KOPT-K1 (cell line): ENCODE results near the gene NBPF4.
"Not testable (repeated sequence)": the region's sequence is repeated elsewhere in the genome, so short reads cannot be mapped to it uniquely, and the experiment has no call there.

Experiments used
- H3K27ac ChIP-seq: fragments of 200-600 bp; sonication (generic); 2 replicates; pipeline ENCODE4 v1.5.1; 2016; ENCODE audit warnings: antibody characterized with exemption, mild to moderate bottlenecking, low read depth, low read length; ENCODE audit not compliant: poor library complexity, severe bottlenecking
- H3K36me3 ChIP-seq: fragments of 200-600 bp; sonication (generic); 2 replicates; pipeline ENCODE4 v1.5.1; 2017; ENCODE audit warnings: antibody characterized with exemption, mild to moderate bottlenecking, low read length, moderate library complexity; ENCODE audit not compliant: insufficient read depth
- H3K9me3 ChIP-seq: fragments of 200-600 bp; sonication (generic); 2 replicates; pipeline ENCODE4 v1.5.1; 2017; ENCODE audit warnings: antibody characterized with exemption, low read length, mild to moderate bottlenecking; ENCODE audit not compliant: insufficient read depth, poor library complexity, severe bottlenecking

The NBPF4 gene

DNA sequence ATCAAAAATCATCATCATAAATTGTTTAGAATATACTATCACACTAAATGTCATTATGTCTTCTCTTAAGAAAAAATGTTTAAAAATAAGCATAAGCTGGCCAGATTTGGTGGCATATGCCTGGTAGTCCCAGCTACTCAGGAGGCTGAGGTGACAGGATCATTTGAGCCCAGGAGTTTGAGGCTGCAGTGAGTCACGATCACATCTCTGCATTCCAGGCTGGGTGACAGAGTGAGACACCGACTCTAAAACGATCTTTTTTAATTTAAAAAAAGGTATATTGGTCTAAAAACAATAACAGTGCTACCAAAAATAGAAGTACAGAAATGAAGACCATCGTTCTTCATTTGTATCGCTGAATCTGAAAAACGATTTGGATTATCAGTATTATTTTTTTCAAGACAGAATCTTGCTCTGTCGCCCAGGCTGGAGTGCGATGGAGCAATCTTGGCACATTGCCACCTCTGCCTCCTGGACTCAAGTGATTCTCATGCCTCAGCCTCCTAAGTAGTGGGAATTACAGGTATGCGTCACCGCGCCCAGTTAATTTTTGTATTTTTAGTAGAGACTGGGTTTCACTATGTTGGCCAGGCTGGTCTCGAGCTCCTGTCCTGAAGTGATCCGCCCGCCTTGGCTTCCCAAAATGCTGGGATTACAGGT lies 26.2 kb downstream of the NBPF4 start:
- not testable (repeated sequence) for H3K36me3 ChIP-seq, H3K27ac ChIP-seq, H3K9me3 ChIP-seq

- H3K27ac ChIP-seq, H3K9me3 ChIP-seq, H3K36me3 ChIP-seq: not testable (repeated sequence)
Observed at GRCh38 chr1:108217007-108217406, 26.9 kb downstream of the NBPF4 start.

DNA sequence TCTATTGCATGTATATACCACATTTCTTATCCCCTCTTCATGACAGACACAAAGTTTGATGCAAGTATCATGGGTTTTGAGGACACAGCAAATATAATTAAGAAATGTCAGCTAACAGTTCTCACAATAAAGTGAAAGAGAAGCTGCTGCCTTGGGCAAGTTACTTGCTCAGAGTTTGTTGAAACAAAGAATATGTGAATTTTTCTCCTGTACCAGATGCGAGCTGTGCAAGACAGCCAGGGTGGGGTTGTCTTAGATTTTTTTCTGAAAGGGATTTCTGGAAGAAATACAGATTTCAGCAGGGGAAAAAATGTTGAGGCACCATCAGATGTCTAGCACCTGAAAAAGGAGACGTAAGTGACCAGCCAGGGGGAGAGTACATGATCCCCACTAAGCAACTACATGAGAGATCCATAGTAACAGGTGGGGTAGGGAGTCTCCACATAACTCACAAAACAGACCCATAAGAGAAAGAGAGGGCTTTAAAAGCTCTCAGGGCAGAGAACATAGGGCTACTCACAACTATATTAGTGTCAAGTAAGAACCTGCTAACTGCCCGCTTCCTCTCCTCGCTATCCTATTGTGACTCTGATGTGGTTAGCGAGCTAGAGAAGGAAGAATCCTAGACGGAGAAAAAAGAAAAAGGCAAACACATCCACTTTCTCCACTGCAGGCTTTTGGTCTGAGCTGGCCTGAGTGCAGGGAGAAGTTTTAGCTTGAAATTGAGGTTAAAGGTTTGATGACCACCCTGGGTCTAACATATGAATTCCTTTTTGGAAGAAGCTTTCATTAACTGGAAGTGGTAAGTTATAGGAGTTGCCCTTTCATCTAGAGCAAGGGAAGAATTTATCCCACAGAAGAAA lies 27.6 kb downstream of the NBPF4 start:
- H3K36me3 ChIP-seq, H3K9me3 ChIP-seq, H3K27ac ChIP-seq: not testable (repeated sequence)

DNA sequence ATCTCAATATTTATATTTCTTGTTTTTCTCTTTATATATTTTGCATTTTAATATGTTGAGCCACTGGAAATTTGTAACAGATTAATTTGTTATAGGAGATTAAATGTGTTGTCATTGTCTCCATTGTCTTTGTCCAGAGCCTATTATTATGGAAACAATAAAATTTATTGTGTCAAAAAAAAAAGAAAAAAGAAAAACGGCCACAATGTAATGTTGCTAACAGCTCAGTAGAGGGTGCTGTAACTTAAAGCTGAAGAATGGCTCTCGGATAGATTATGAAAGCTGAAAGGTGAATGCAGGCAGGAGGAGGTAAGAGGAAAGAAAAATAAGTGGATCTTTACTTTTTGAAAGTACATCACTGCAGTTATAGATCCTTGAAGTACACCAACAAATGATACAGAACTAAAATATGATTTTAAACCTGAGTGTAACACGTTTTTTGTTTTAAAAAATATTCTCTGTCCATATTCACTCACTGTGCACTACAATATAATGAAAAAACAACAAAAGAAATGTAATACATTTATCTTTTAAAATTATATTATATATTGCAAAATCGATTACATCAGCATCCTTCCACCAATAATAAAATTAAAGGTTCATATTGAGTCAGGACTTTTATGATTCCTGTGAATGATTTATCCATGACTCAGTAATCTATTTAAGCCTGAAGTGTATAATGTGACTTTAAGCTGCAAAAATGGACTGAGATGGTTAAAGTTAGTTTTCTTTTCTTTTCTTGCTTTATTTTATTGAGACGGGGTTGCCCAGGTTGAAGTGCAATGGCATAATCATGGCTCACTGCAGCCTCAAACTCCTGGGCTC lies 29.0 kb downstream of the NBPF4 start:
- not testable (repeated sequence) for H3K9me3 ChIP-seq, H3K27ac ChIP-seq, H3K36me3 ChIP-seq

DNA sequence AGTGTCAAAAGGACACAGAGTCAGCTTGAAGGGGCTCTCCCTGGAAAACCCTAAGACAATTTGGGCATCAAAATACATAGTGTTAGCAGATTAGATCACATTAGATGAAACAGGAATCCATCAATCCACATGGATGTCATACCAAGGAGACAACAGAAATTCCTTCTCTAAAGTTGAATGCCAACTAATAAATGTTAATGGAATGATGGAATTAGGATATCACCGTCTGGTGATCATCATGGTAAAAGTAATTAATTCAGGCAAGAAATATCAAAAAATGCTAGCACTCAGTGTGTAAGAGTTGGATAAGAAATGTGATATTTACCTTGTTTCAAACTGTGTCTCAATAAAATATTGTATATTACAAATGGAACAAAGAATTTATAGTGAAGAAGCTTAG lies 32.9 kb downstream of the NBPF4 start:
- H3K36me3 ChIP-seq, result no peaks in the 10 kb centered on the region
- no peak overlapping the region for H3K27ac ChIP-seq
- H3K9me3 ChIP-seq, result no peaks in the 10 kb centered on the region

DNA sequence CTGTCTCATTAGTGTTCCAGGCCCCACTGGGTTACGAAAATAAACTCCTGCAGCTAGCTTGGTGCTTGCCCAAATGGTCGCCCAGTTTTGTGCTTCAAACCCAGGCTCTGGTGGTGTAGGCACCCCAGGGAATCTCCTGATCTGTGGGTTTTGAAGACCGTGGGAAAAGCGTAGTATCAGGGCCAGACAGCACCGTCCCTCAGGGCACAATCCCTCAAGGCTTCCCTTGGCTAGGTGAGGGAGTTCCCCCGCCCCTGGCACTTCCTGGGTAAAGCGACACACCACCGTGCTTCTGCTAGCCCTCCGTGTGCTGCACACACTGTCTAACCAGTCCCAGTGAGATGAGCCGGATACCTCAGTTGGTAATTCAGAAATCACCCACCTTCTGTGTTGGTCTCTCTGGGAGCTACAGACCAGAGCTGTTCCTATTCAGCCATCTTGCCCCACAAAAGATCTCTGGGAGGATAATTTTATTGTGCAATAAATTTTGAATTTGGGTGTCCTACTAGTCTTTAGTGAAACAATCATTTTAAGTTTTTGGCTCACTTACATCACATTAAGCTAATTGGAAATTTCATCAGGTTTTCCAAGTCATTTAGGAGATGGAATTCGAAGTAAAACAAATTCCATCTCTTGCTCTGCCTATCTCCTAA lies 34.3 kb downstream of the NBPF4 start:
- no peaks in the 10 kb centered on the region for H3K36me3 ChIP-seq
- no peak overlapping the region for H3K27ac ChIP-seq
- no peaks in the 10 kb centered on the region for H3K9me3 ChIP-seq

DNA sequence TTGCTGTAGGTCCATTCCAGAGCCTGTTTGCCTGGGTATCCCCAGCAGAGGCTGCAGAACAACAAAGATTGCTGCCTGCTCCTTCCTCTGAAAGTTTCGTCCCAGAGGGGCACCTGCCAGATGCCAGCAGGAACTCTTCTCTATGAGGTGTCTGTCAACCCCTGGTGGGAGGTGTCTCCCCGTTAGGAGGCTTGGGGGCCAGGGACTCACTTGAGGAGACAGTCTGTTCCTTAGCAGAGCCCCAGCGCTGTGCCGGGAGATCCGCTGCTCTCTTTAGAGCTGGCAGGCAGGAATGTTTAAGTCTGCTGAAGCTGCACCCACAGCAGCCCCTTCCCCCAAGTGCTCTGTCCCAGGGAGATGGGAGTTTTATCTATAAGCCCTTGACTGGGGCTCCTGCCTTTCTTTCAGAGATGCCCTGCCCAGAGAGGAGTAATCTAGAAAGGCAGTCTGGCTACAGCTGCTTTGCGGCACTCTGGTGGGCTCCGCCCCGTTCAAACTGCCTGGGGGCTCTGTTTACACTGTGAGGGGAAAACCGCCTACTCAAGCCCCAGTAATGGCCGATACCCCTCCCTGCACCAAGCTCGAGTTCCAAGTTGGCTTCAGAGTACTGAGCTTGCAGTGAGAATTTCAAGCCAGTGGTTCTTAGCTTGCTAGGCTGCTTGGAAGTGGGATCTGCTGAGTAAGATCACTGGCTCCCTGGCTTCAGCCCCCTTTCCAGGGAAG lies 35.0 kb downstream of the NBPF4 start:
- no peaks in the 10 kb centered on the region for H3K9me3 ChIP-seq
- H3K27ac ChIP-seq, result no peak overlapping the region
- H3K36me3 ChIP-seq, result no peaks in the 10 kb centered on the region

GRCh38 chr1:108203582-108203981 lies 40.3 kb downstream of the NBPF4 start:
- H3K9me3 ChIP-seq, H3K27ac ChIP-seq: not testable (repeated sequence)

DNA sequence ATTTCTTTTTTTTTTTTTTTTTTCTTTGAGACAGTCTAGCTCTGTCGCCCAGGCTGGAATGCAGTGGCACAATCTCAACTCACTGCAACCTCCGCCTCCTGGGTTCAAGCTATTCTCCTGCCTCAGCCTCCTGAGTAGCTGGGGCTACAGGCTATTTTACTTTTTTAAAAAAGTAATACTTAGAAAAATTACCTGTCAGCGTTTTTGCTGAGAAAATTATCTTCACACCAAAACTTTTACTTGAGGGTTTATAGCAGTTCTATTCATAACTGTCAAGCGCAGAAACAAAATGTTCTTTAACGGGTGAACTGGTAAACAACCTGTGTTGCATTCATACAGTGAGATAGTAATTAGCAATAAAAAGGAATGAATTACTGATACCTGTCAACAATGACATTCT lies 42.2 kb downstream of the NBPF4 start:
- no peaks in the 10 kb centered on the region for H3K9me3 ChIP-seq
- H3K36me3 ChIP-seq, result peaks cover 5% of the 10 kb centered on the region; the same call in 1 of the 2 replicates
- H3K27ac ChIP-seq, result no peak overlapping the region

More at GRCh38 chr1:108203582-108203981, 40.3 kb downstream of the NBPF4 start:
- not testable (repeated sequence) for H3K36me3 ChIP-seq

DNA sequence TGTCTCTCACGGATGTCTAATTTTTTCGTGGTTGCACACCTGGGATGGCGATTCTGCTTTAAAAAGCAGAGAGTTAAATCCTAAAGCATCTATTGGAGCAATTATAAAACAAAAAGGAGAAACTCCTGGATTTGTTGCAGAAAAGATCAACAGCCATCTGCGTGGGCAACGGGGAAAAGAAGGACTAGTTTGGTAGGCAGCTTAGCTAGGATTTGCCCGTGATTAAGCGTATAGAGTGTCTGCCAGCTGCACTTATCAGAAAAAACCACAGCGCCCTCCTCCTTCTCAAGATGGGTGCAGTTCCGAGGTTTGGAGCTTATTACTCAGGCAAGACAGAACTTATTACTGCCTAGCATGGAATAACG lies 43.2 kb downstream of the NBPF4 start:
- no peaks in the 10 kb centered on the region for H3K9me3 ChIP-seq
- peak overlapping the region; percentile 78 for H3K27ac ChIP-seq

GRCh38 chr1:108199781-108200686 lies 43.8 kb downstream of the NBPF4 start, which contains the start of gene SLC25A24:
SLC25A24 (minus strand) TSS chr1:108200343; CDS start chr1:108200138, 205 bp downstream.
- Histone ChIP-seq H3K36me3 (peaks cover 14% of the 10 kb centered on the region), H3K9me3 (peaks cover 2% of the 10 kb centered on the region), H3K27ac (peak within 1 kb of the TSS; percentile 78)

More for the DNA sequence above, 43.2 kb downstream of the NBPF4 start:
- peaks cover 8% of the 10 kb centered on the region for H3K36me3 ChIP-seq

DNA sequence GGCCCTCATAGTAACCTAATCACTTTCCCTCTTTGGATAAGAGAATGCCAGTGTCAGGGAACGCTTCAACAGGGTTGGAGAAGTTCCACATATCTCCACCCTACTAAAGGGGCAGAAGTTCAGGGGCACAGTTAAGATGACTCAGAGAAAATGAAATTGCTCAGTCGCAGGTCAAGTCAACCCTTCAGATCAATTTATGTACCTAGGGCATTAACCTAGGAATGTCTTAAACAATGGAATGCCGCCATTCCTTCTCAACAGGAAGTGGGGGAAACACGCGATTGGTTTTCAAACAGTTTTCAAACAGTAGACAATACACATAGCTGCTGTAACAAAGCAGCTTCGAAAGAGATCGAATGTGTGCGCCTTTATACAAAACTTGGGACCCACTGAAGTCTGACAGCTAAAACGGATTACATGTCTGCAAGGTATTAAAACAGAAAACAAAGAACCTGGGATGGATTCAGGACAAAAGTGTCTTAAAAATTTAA lies 44.6 kb downstream of the NBPF4 start:
- Histone ChIP-seq H3K27ac (peak overlapping the region; percentile 78), H3K36me3 (peaks cover 19% of the 10 kb centered on the region)

GRCh38 chr1:108194051-108194450 lies 49.8 kb downstream of the NBPF4 start:
- Histone ChIP-seq H3K27ac (no peak overlapping the region), H3K9me3 (peaks cover 15% of the 10 kb centered on the region), H3K36me3 (peaks cover 26% of the 10 kb centered on the region)

More for the DNA sequence above, 44.6 kb downstream of the NBPF4 start:
- peaks cover 7% of the 10 kb centered on the region for H3K9me3 ChIP-seq
